ENCODE results near the gene SPIN1.

Gene SPIN1

GRCh38 chr9:88387552-88388202, 567 bp upstream of the SPIN1 start:
- FAIRE-seq = no peak
- peak; percentile 65 for DNase-seq (ENCODE audit: low spot score)

- DNase-seq (ENCODE audit: low spot score) (peak; percentile 70), FAIRE-seq (no peak)
These were observed 802 bp downstream of the SPIN1 start for GRCh38 chr9:88388886-88389605.

- no peak for DNase-seq (ENCODE audit: low spot score)
- FAIRE-seq = no peak
These were observed 2.2 kb downstream of the SPIN1 start for GRCh38 chr9:88390371-88390990.

- no peak for DNase-seq (ENCODE audit: low spot score)
- no peak for FAIRE-seq
These were observed 3.0 kb downstream of the SPIN1 start for GRCh38 chr9:88391236-88391635.

- DNase-seq (ENCODE audit: low spot score) = no peak
- no peak for FAIRE-seq
These were observed 3.7 kb downstream of the SPIN1 start for GRCh38 chr9:88391921-88392320.

GRCh38 chr9:88392549-88392948, 4.3 kb downstream of the SPIN1 start:
- DNase-seq (ENCODE audit: low spot score) = no peak
- FAIRE-seq = no peak

GRCh38 chr9:88396836-88397577, 8.8 kb downstream of the SPIN1 start:
- no peak for FAIRE-seq

GRCh38 chr9:88398016-88398415, 9.8 kb downstream of the SPIN1 start:
- FAIRE-seq = no peak
- DNase-seq (ENCODE audit: low spot score) = no peak

More at GRCh38 chr9:88396836-88397577, 8.8 kb downstream of the SPIN1 start:
- no peak for DNase-seq (ENCODE audit: low spot score)

- FAIRE-seq (no peak), DNase-seq (ENCODE audit: low spot score) (no peak)
These were observed 11.7 kb downstream of the SPIN1 start for GRCh38 chr9:88399966-88400365.

GRCh38 chr9:88403340-88403739, 15.1 kb downstream of the SPIN1 start:
- DNase-seq (ENCODE audit: low spot score) (no peak), FAIRE-seq (no peak)

- FAIRE-seq (no peak), DNase-seq (ENCODE audit: low spot score) (no peak)
These were observed 17.8 kb downstream of the SPIN1 start for GRCh38 chr9:88406051-88406450.

- DNase-seq (ENCODE audit: low spot score) = no peak
- no peak for FAIRE-seq
These were observed 23.2 kb downstream of the SPIN1 start for GRCh38 chr9:88411471-88411870.

GRCh38 chr9:88414298-88414697, 26.1 kb downstream of the SPIN1 start:
- DNase-seq (ENCODE audit: low spot score) = no peak
- no peak for FAIRE-seq

- FAIRE-seq = no peak
These were observed 29.8 kb downstream of the SPIN1 start for GRCh38 chr9:88418025-88418424.

GRCh38 chr9:88418715-88419540, 30.7 kb downstream of the SPIN1 start:
- DNase-seq (ENCODE audit: low spot score) (no peak), FAIRE-seq (no peak)

More at GRCh38 chr9:88418025-88418424, 29.8 kb downstream of the SPIN1 start:
- DNase-seq (ENCODE audit: low spot score) = no peak

GRCh38 chr9:88420227-88420626, 32.0 kb downstream of the SPIN1 start:
- no peak for FAIRE-seq

GRCh38 chr9:88421348-88421747, 33.1 kb downstream of the SPIN1 start:
- DNase-seq (ENCODE audit: low spot score) = no peak
- no peak for FAIRE-seq

More at GRCh38 chr9:88420227-88420626, 32.0 kb downstream of the SPIN1 start:
- DNase-seq (ENCODE audit: low spot score) = no peak

GRCh38 chr9:88425538-88425950, 37.3 kb downstream of the SPIN1 start:
- DNase-seq (ENCODE audit: low spot score) (peak; percentile 13), FAIRE-seq (no peak)

- no peak for FAIRE-seq
These were observed 38.4 kb downstream of the SPIN1 start for GRCh38 chr9:88426651-88427050.

GRCh38 chr9:88429595-88430430, 41.6 kb downstream of the SPIN1 start:
- FAIRE-seq = no peak
- no peak for DNase-seq (ENCODE audit: low spot score)

More at GRCh38 chr9:88426651-88427050, 38.4 kb downstream of the SPIN1 start:
- DNase-seq (ENCODE audit: low spot score) = no peak

Data from urothelium cell line (cell line).